ENCODE measurements around the gene LRBA. TPM values are rescaled to one million over a fixed set of nuclear protein-coding genes. Genes with fewer than 3 reads are reported as not detected.

The LRBA gene
- total and polyA plus RNA-seq, 2 of the 4 experiments (the other 2 are of a cell fraction) = 10.2 to 51.6 TPM

DNA sequence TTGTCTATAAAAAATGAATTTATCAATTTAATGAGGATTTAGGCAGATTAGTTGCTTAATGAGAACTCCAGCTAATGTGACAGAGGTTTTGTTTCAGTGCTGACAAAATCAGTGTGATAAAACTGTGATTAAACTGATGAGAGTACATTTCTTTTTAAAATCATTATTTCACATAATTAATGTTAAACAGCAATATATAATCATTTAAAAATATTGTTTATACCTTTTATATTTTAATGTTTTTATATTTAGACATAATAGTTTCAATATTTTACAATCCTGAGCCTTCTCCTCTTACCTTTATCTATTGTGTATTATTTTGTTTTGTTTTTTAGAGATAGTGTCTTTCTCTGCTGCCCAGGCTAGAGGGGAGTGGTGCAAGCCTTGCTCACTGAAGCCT, 480.3 kb downstream of the LRBA start:
- Histone ChIP-seq H3K14ac (replicated peaks; ENCODE audit: low read depth, low read length) (no peak overlapping the region), H3K4me3 (ENCODE audit: insufficient read depth, low read depth, low read length) (no peak overlapping the region), H3K23ac (ENCODE audit: low read depth, low read length) (no peak overlapping the region), H2BK120ac (ENCODE audit: low read depth, low read length) (no peak overlapping the region), H2BK15ac (ENCODE audit: low read depth, low read length) (no peak overlapping the region), H3K36me3 (ENCODE audit: control insufficient read depth, insufficient read depth, low read length) (no peaks in the 10 kb centered on the region), H2AK5ac (ENCODE audit: low read depth, low read length) (no peak overlapping the region), H3K56ac (ENCODE audit: extremely low read depth, insufficient read depth, low read length) (no peak overlapping the region), H3K18ac (ENCODE audit: low read depth, low read length) (no peak overlapping the region), H3K4ac (ENCODE audit: low read depth, low read length) (no peak overlapping the region), H4K20me1 (ENCODE audit: insufficient read depth, low read length) (no peaks in the 10 kb centered on the region), H3K9me1 (ENCODE audit: insufficient read depth, low read length) (no peaks in the 10 kb centered on the region), H2AK9ac (replicated peaks; ENCODE audit: low read depth, low read length, poor library complexity) (no peak overlapping the region), H3K4me2 (ENCODE audit: low read depth, low read length) (no peak overlapping the region), H3K27me3 (ENCODE audit: control insufficient read depth, insufficient read depth, low read length) (no peaks in the 10 kb centered on the region), H3K79me1 (ENCODE audit: low read depth in 1 of 2, low read length in 2 of 2) (no peaks in the 10 kb centered on the region), H3K9me3 (ENCODE audit: control insufficient read depth, insufficient read depth, low read length) (no peaks in the 10 kb centered on the region), H4K8ac (ENCODE audit: low read depth in 2 of 2, low read length in 2 of 2) (no peak overlapping the region), H3K9ac (ENCODE audit: low read depth, low read length) (no peak overlapping the region), H4K5ac (ENCODE audit: low read depth, low read length) (no peak overlapping the region), H2BK20ac (ENCODE audit: low read depth, low read length) (no peak overlapping the region), H3K4me1 (ENCODE audit: control insufficient read depth, insufficient read depth, low read length) (no peaks in the 10 kb centered on the region), H4K91ac (ENCODE audit: insufficient read depth, low read depth, low read length) (no peak overlapping the region), H2AFZ (replicated peaks; ENCODE audit: low read length, poor library complexity) (no peak overlapping the region), H2BK5ac (ENCODE audit: low read depth, low read length, poor library complexity, severe bottlenecking) (no peak overlapping the region), H3K27ac (ENCODE audit: insufficient read depth, low read length) (no peak overlapping the region)
- no TSS peak for BruUV-seq (replicated peaks)
- dilution Hi-C loops (cut with HindIII; ENCODE audit: low sequenced_read_pairs, unreplicated experiment) (no loop called here), intact Hi-C loops (cut with micrococcal nuclease) (no loop called here), in situ Hi-C loops (cut with MboI; ENCODE audit: low sequenced_read_pairs) (no loop called here)
- POLR2A ChIA-PET (ENCODE audit: unreplicated experiment) = no interaction called here
- no peak for TF ChIP-seq MAFK (IDR thresholded peaks at IDR 0.05; ENCODE audit: low read depth, low read length)
- no peak for TF ChIP-seq POLR2A (IDR thresholded peaks at IDR 0.05; ENCODE audit: low read depth, low read length)
- TF ChIP-seq SMC3 (IDR thresholded peaks at IDR 0.05; ENCODE audit: low read depth, low read length) = no peak
- TF ChIP-seq NFE2L2 (IDR thresholded peaks at IDR 0.05; ENCODE audit: low read depth, low read length) = no peak
- no peak for TF ChIP-seq BHLHE40 (IDR thresholded peaks at IDR 0.05; ENCODE audit: low read depth, low read length)
- no peak for TF ChIP-seq RAD21 (IDR thresholded peaks at IDR 0.05; ENCODE audit: low read length)
- no peak for TF ChIP-seq CHD1 (IDR thresholded peaks at IDR 0.05; ENCODE audit: low read depth, low read length)
- no peak for TF ChIP-seq MAZ (IDR thresholded peaks at IDR 0.05; ENCODE audit: borderline replicate concordance, low read depth, low read length)
- TF ChIP-seq, protein P1, sequence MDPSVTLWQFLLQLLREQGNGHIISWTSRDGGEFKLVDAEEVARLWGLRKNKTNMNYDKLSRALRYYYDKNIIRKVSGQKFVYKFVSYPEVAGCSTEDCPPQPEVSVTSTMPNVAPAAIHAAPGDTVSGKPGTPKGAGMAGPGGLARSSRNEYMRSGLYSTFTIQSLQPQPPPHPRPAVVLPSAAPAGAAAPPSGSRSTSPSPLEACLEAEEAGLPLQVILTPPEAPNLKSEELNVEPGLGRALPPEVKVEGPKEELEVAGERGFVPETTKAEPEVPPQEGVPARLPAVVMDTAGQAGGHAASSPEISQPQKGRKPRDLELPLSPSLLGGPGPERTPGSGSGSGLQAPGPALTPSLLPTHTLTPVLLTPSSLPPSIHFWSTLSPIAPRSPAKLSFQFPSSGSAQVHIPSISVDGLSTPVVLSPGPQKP (IDR thresholded peaks at IDR 0.05; ENCODE audit: borderline replicate concordance, low read depth, low read length) = no peak
- no peak for TF ChIP-seq RFX5 (IDR thresholded peaks at IDR 0.05; ENCODE audit: low read depth, low read length)
- TF ChIP-seq RCOR1 (IDR thresholded peaks at IDR 0.05; ENCODE audit: insufficient replicate concordance, low read length) = no peak
- TF ChIP-seq MXI1 (IDR thresholded peaks at IDR 0.05; ENCODE audit: borderline replicate concordance, low read depth, low read length) = no peak
- no peak for TF ChIP-seq CEBPB (IDR thresholded peaks at IDR 0.05; ENCODE audit: low read depth, low read length)
- no peak for TF ChIP-seq FOS (IDR thresholded peaks at IDR 0.05; ENCODE audit: low read depth, low read length)
- TF ChIP-seq, protein P2, sequence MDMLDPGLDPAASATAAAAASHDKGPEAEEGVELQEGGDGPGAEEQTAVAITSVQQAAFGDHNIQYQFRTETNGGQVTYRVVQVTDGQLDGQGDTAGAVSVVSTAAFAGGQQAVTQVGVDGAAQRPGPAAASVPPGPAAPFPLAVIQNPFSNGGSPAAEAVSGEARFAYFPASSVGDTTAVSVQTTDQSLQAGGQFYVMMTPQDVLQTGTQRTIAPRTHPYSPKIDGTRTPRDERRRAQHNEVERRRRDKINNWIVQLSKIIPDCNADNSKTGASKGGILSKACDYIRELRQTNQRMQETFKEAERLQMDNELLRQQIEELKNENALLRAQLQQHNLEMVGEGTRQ (IDR thresholded peaks at IDR 0.05; ENCODE audit: low read depth, low read length) = no peak
- TF ChIP-seq, protein P3, sequence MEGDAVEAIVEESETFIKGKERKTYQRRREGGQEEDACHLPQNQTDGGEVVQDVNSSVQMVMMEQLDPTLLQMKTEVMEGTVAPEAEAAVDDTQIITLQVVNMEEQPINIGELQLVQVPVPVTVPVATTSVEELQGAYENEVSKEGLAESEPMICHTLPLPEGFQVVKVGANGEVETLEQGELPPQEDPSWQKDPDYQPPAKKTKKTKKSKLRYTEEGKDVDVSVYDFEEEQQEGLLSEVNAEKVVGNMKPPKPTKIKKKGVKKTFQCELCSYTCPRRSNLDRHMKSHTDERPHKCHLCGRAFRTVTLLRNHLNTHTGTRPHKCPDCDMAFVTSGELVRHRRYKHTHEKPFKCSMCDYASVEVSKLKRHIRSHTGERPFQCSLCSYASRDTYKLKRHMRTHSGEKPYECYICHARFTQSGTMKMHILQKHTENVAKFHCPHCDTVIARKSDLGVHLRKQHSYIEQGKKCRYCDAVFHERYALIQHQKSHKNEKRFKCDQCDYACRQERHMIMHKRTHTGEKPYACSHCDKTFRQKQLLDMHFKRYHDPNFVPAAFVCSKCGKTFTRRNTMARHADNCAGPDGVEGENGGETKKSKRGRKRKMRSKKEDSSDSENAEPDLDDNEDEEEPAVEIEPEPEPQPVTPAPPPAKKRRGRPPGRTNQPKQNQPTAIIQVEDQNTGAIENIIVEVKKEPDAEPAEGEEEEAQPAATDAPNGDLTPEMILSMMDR (conservative IDR thresholded peaks at IDR 0.05; ENCODE audit: low read depth, low read length) = no peak
- ATAC-seq (ENCODE audit: low read depth) (no peak), DNase-seq (no peak)
- CTCF ChIA-PET = no interaction called here
